Measurements from ENCODE around the gene PHKB. TPM values are rescaled to one million over a fixed set of nuclear protein-coding genes. Genes with fewer than 3 reads are reported as not detected.

Gene PHKB
- total and polyA plus RNA-seq, 4 donors = 24.4 to 86.5 (median 42.7) TPM

GRCh38 chr16:47473792-47474191 is 12.7 kb downstream of the PHKB start:
- Histone ChIP-seq H3K4me1 (ENCODE audit: control insufficient read depth in 1 of 2, insufficient read depth in 2 of 2, low read length in 2 of 2) (no peaks in the 10 kb centered on the region), H3K36me3 (ENCODE audit: control insufficient read depth in 1 of 2, insufficient read depth in 2 of 2, low read length in 1 of 2) (no peaks in the 10 kb centered on the region)
- 90 to 92% methylated on average over 3 of the region's 3 CpGs for WGBS, 2 donors

GRCh38 chr16:47475786-47476185 is 14.7 kb downstream of the PHKB start:
- Histone ChIP-seq H3K9me3 (ENCODE audit: control insufficient read depth, low read length) (no peaks in the 10 kb centered on the region), H3K4me1 (ENCODE audit: control insufficient read depth in 1 of 2, insufficient read depth in 2 of 2, low read length in 2 of 2) (peaks cover 0 to 5% of the 10 kb centered on the region in 2 donors), H3K36me3 (ENCODE audit: control insufficient read depth in 1 of 2, insufficient read depth in 2 of 2, low read length in 1 of 2) (no peaks in the 10 kb centered on the region), H3K4me3 (ENCODE audit: low read length in 2 of 2) (no peak overlapping the region), H3K27ac (ENCODE audit: low read depth in 1 of 2, low read length in 2 of 2) (no peak overlapping the region), H3K27me3 (ENCODE audit: control insufficient read depth in 1 of 2, insufficient read depth in 2 of 2, low read length in 1 of 2) (no peaks in the 10 kb centered on the region)
- ATAC-seq (ENCODE audit: low FRiP score) (no peak), DNase-seq (no peak)
- 21 to 35% methylated on average over 1 of the region's 1 CpG for WGBS, 2 donors
- intact Hi-C loops (cut with DNase I) = no loop called here

More at GRCh38 chr16:47473792-47474191, 12.7 kb downstream of the PHKB start:
- Histone ChIP-seq H3K27me3 (ENCODE audit: control insufficient read depth in 1 of 2, insufficient read depth in 2 of 2, low read length in 1 of 2) (no peaks in the 10 kb centered on the region), H3K4me3 (ENCODE audit: low read length in 2 of 2) (no peak overlapping the region), H3K27ac (ENCODE audit: low read depth in 1 of 2, low read length in 2 of 2) (no peak overlapping the region), H3K9me3 (ENCODE audit: control insufficient read depth, low read length) (no peaks in the 10 kb centered on the region)
- ATAC-seq (ENCODE audit: low FRiP score) = no peak
- intact Hi-C loops (cut with DNase I) = no loop called here
- no peak for DNase-seq

- intact Hi-C loops (cut with DNase I) = no loop called here
- no peaks in the 10 kb centered on the region for H3K27me3 ChIP-seq (ENCODE audit: control insufficient read depth in 1 of 2, insufficient read depth in 2 of 2, low read length in 1 of 2)
- no peak overlapping the region for H3K27ac ChIP-seq (ENCODE audit: low read depth in 1 of 2, low read length in 2 of 2)
- H3K4me1 ChIP-seq (ENCODE audit: control insufficient read depth in 1 of 2, insufficient read depth in 2 of 2, low read length in 2 of 2) = peaks cover 0 to 6% of the 10 kb centered on the region in 2 donors
- DNase-seq (no peak), ATAC-seq (ENCODE audit: low FRiP score) (no peak)
- H3K4me3 ChIP-seq (ENCODE audit: low read length in 2 of 2) = no peak overlapping the region
- H3K9me3 ChIP-seq (ENCODE audit: control insufficient read depth, low read length) = no peaks in the 10 kb centered on the region
- H3K36me3 ChIP-seq (ENCODE audit: control insufficient read depth in 1 of 2, insufficient read depth in 2 of 2, low read length in 1 of 2) = no peaks in the 10 kb centered on the region
Measured at GRCh38 chr16:47476654-47477345, 15.7 kb downstream of the PHKB start.

GRCh38 chr16:47477679-47478078 is 16.5 kb downstream of the PHKB start:
- Histone ChIP-seq H3K4me3 (ENCODE audit: low read length in 2 of 2) (no peak overlapping the region), H3K9me3 (ENCODE audit: control insufficient read depth, low read length) (no peaks in the 10 kb centered on the region), H3K4me1 (ENCODE audit: control insufficient read depth in 1 of 2, insufficient read depth in 2 of 2, low read length in 2 of 2) (peaks cover 0 to 8% of the 10 kb centered on the region in 2 donors), H3K36me3 (ENCODE audit: control insufficient read depth in 1 of 2, insufficient read depth in 2 of 2, low read length in 1 of 2) (no peaks in the 10 kb centered on the region), H3K27ac (ENCODE audit: low read depth in 1 of 2, low read length in 2 of 2) (no peak overlapping the region), H3K27me3 (ENCODE audit: control insufficient read depth in 1 of 2, insufficient read depth in 2 of 2, low read length in 1 of 2) (no peaks in the 10 kb centered on the region)
- ATAC-seq (ENCODE audit: low FRiP score) (no peak), DNase-seq (no peak)
- 87 to 91% methylated on average over 1 of the region's 1 CpG for WGBS, 2 donors
- intact Hi-C loops (cut with DNase I) = no loop called here

- WGBS, 2 donors = 98% methylated on average over 3 of the region's 3 CpGs
- no peak overlapping the region for H3K4me3 ChIP-seq (ENCODE audit: low read length in 2 of 2)
- peaks cover 0 to 8% of the 10 kb centered on the region in 2 donors for H3K4me1 ChIP-seq (ENCODE audit: control insufficient read depth in 1 of 2, insufficient read depth in 2 of 2, low read length in 2 of 2)
- ATAC-seq (ENCODE audit: low FRiP score) (no peak), DNase-seq (no peak)
- H3K36me3 ChIP-seq (ENCODE audit: control insufficient read depth in 1 of 2, insufficient read depth in 2 of 2, low read length in 1 of 2) = no peaks in the 10 kb centered on the region
- H3K9me3 ChIP-seq (ENCODE audit: control insufficient read depth, low read length) = no peaks in the 10 kb centered on the region
- intact Hi-C loops (cut with DNase I) = no loop called here
- H3K27me3 ChIP-seq (ENCODE audit: control insufficient read depth in 1 of 2, insufficient read depth in 2 of 2, low read length in 1 of 2) = no peaks in the 10 kb centered on the region
- H3K27ac ChIP-seq (ENCODE audit: low read depth in 1 of 2, low read length in 2 of 2) = no peak overlapping the region
Measured at GRCh38 chr16:47480410-47480809, 19.3 kb downstream of the PHKB start.

- no peak for ATAC-seq (ENCODE audit: low FRiP score)
- Histone ChIP-seq H3K9me3 (ENCODE audit: control insufficient read depth, low read length) (no peaks in the 10 kb centered on the region), H3K27ac (ENCODE audit: low read depth in 1 of 2, low read length in 2 of 2) (no peak overlapping the region), H3K27me3 (ENCODE audit: control insufficient read depth in 1 of 2, insufficient read depth in 2 of 2, low read length in 1 of 2) (no peaks in the 10 kb centered on the region), H3K36me3 (ENCODE audit: control insufficient read depth in 1 of 2, insufficient read depth in 2 of 2, low read length in 1 of 2) (no peaks in the 10 kb centered on the region), H3K4me1 (ENCODE audit: control insufficient read depth in 1 of 2, insufficient read depth in 2 of 2, low read length in 2 of 2) (peaks cover 0 to 8% of the 10 kb centered on the region in 2 donors), H3K4me3 (ENCODE audit: low read length in 2 of 2) (no peak overlapping the region)
- 71 to 76% methylated on average over 6 of the region's 6 CpGs for WGBS, 2 donors
- intact Hi-C loops (cut with DNase I) = no loop called here
- no peak for DNase-seq
Measured at GRCh38 chr16:47481698-47482374, 20.7 kb downstream of the PHKB start.

GRCh38 chr16:47483616-47484015 is 22.5 kb downstream of the PHKB start:
- 96 to 97% methylated on average over 2 of the region's 2 CpGs for WGBS, 2 donors
- Histone ChIP-seq H3K4me3 (ENCODE audit: low read length in 2 of 2) (no peak overlapping the region), H3K36me3 (ENCODE audit: control insufficient read depth in 1 of 2, insufficient read depth in 2 of 2, low read length in 1 of 2) (no peaks in the 10 kb centered on the region), H3K4me1 (ENCODE audit: control insufficient read depth in 1 of 2, insufficient read depth in 2 of 2, low read length in 2 of 2) (peaks cover 0 to 8% of the 10 kb centered on the region in 2 donors), H3K9me3 (ENCODE audit: control insufficient read depth, low read length) (no peaks in the 10 kb centered on the region), H3K27me3 (ENCODE audit: control insufficient read depth in 1 of 2, insufficient read depth in 2 of 2, low read length in 1 of 2) (no peaks in the 10 kb centered on the region), H3K27ac (ENCODE audit: low read depth in 1 of 2, low read length in 2 of 2) (no peak overlapping the region)
- DNase-seq (no peak), ATAC-seq (ENCODE audit: low FRiP score) (no peak)
- intact Hi-C loops (cut with DNase I) = loop anchor here in 1 of 2 donors (2.0 kb wide), 1 partner anchor 43 kb away; no protein-coding TSS in a partner anchor

- intact Hi-C loops (cut with DNase I) = no loop called here
- DNase-seq = no peak
- Histone ChIP-seq H3K27me3 (ENCODE audit: control insufficient read depth in 1 of 2, insufficient read depth in 2 of 2, low read length in 1 of 2) (no peaks in the 10 kb centered on the region), H3K4me3 (ENCODE audit: low read length in 2 of 2) (no peak overlapping the region), H3K9me3 (ENCODE audit: control insufficient read depth, low read length) (no peaks in the 10 kb centered on the region), H3K36me3 (ENCODE audit: control insufficient read depth in 1 of 2, insufficient read depth in 2 of 2, low read length in 1 of 2) (no peaks in the 10 kb centered on the region), H3K4me1 (ENCODE audit: control insufficient read depth in 1 of 2, insufficient read depth in 2 of 2, low read length in 2 of 2) (peaks cover 0 to 1% of the 10 kb centered on the region in 2 donors), H3K27ac (ENCODE audit: low read depth in 1 of 2, low read length in 2 of 2) (no peak overlapping the region)
- ATAC-seq (ENCODE audit: low FRiP score) = no peak
Measured at GRCh38 chr16:47486856-47487255, 25.7 kb downstream of the PHKB start.

- intact Hi-C loops (cut with DNase I) = no loop called here
- no peak overlapping the region for H3K27ac ChIP-seq (ENCODE audit: low read depth in 1 of 2, low read length in 2 of 2)
- no peak overlapping the region for H3K4me3 ChIP-seq (ENCODE audit: low read length in 2 of 2)
- no peaks in the 10 kb centered on the region for H3K4me1 ChIP-seq (ENCODE audit: control insufficient read depth in 1 of 2, insufficient read depth in 2 of 2, low read length in 2 of 2)
- ATAC-seq (ENCODE audit: low FRiP score) (no peak), DNase-seq (no peak)
- no peaks in the 10 kb centered on the region for H3K9me3 ChIP-seq (ENCODE audit: control insufficient read depth, low read length)
- 97 to 98% methylated on average over 3 of the region's 3 CpGs for WGBS, 2 donors
- H3K27me3 ChIP-seq (ENCODE audit: control insufficient read depth in 1 of 2, insufficient read depth in 2 of 2, low read length in 1 of 2) = no peaks in the 10 kb centered on the region
- no peaks in the 10 kb centered on the region for H3K36me3 ChIP-seq (ENCODE audit: control insufficient read depth in 1 of 2, insufficient read depth in 2 of 2, low read length in 1 of 2)
Measured at GRCh38 chr16:47488051-47488450, 26.9 kb downstream of the PHKB start.

All from aorta (tissue), 5 donors.